IMR-90 (cell line): Measurements from ENCODE around the gene ALG1. TPM values are rescaled to one million over a fixed set of nuclear protein-coding genes. Genes with fewer than 3 reads are reported as not detected.
A peak's percentile ranks its signal among the peaks of the same experiment; 100 is the strongest.

Experiments used
- ATAC-seq: fragments of 200-7000 bp; cut with Tn5 transposase; 2 replicates; pipeline ENCODE4 v1.9.1; 2020; ENCODE audit warnings: low read depth, mild to moderate bottlenecking, moderate library complexity
- Bru-seq: library from RNA; stranded (reverse); fragments of 400-500 nt; gene quantifications from one replicate; lab custom pipeline; 2021; lab: Mats Ljungman, UMichigan
- BruChase-seq, 2 experiments: library from RNA; stranded (reverse); fragments of 400-500 nt; gene quantifications; one replicate each; lab custom pipeline; 2021; lab: Mats Ljungman, UMichigan
- BruUV-seq: library from RNA; stranded (reverse); fragments of 400-500 nt; replicated peaks from 2 replicates; lab custom pipeline; 2021; lab: Mats Ljungman, UMichigan
- CTCF ChIA-PET: fragments of 300-600 bp; formaldehyde crosslinking; extraction: SDS; loops from one replicate; lab custom pipeline; 2021; ENCODE audit warnings: antibody characterized with exemption; lab: Yijun Ruan, JAX
- POLR2A ChIA-PET: fragments of 300-600 bp; sonication (Branson Sonifier 250); formaldehyde crosslinking; loops from one replicate; lab custom pipeline; 2022; ENCODE audit warnings: antibody characterized with exemption; ENCODE audit not compliant: unreplicated experiment; lab: Charles Lee
- DNase-seq: peaks from one replicate; pipeline ENCODE4 v3.0.0; 2013
- H2AFZ ChIP-seq: replicated peaks from 2 replicates; pipeline ENCODE3; 2013; ENCODE audit warnings: low read length, mild to moderate bottlenecking; ENCODE audit not compliant: poor library complexity
- H2AK5ac ChIP-seq: 2 replicates; pipeline ENCODE4 v1.6.1; 2013; ENCODE audit warnings: low read depth, low read length, inconsistent platforms
- H2AK9ac ChIP-seq: replicated peaks from 2 replicates; pipeline ENCODE3; 2013; ENCODE audit warnings: mild to moderate bottlenecking, low read depth, low read length, moderate library complexity; ENCODE audit not compliant: poor library complexity
- H2BK120ac ChIP-seq: 2 replicates; pipeline ENCODE4 v1.6.1; 2013; ENCODE audit warnings: low read depth, low read length, inconsistent platforms
- H2BK15ac ChIP-seq: 3 replicates; pipeline ENCODE4 v1.6.1; 2013; ENCODE audit warnings: low read depth, low read length, inconsistent platforms
- H2BK20ac ChIP-seq: 2 replicates; pipeline ENCODE4 v1.6.1; 2013; ENCODE audit warnings: low read depth, mild to moderate bottlenecking, inconsistent platforms, low read length, moderate library complexity
- H2BK5ac ChIP-seq: 2 replicates; pipeline ENCODE4 v1.6.1; 2013; ENCODE audit warnings: mild to moderate bottlenecking, low read depth, low read length, inconsistent platforms; ENCODE audit not compliant: poor library complexity, severe bottlenecking
- H3K14ac ChIP-seq: replicated peaks from 2 replicates; pipeline ENCODE4 v1.6.1; 2013; ENCODE audit warnings: low read depth, low read length, inconsistent platforms
- H3K18ac ChIP-seq: 2 replicates; pipeline ENCODE4 v1.6.1; 2013; ENCODE audit warnings: low read depth, low read length, control low read depth
- H3K23ac ChIP-seq: 2 replicates; pipeline ENCODE4 v1.6.1; 2013; ENCODE audit warnings: low read depth, low read length, inconsistent platforms
- H3K27ac ChIP-seq: 2 replicates; pipeline ENCODE4 v1.5.1; 2013; ENCODE audit warnings: mild to moderate bottlenecking, control low read depth, low read length; ENCODE audit not compliant: insufficient read depth
- H3K27me3 ChIP-seq: 2 replicates; pipeline ENCODE4 v1.6.1; 2013; ENCODE audit warnings: low read length; ENCODE audit not compliant: control insufficient read depth, insufficient read depth
- H3K36me3 ChIP-seq: 2 replicates; pipeline ENCODE4 v1.6.1; 2013; ENCODE audit warnings: low read length, mixed read lengths; ENCODE audit not compliant: control insufficient read depth, insufficient read depth
- H3K4ac ChIP-seq: 2 replicates; pipeline ENCODE4 v1.6.1; 2013; ENCODE audit warnings: low read depth, low read length, inconsistent platforms
- H3K4me1 ChIP-seq: 2 replicates; pipeline ENCODE4 v1.6.1; 2013; ENCODE audit warnings: low read length, mixed read lengths; ENCODE audit not compliant: control insufficient read depth, insufficient read depth
- H3K4me2 ChIP-seq: 2 replicates; pipeline ENCODE4 v1.6.1; 2013; ENCODE audit warnings: low read depth, mild to moderate bottlenecking, control low read depth, low read length, moderate library complexity
- H3K4me3 ChIP-seq: 2 replicates; pipeline ENCODE4 v1.5.1; 2013; ENCODE audit warnings: low read depth, mild to moderate bottlenecking, control low read depth, low read length, moderate library complexity; ENCODE audit not compliant: insufficient read depth
- H3K56ac ChIP-seq: 2 replicates; pipeline ENCODE4 v1.6.1; 2013; ENCODE audit warnings: low read length, inconsistent platforms; ENCODE audit not compliant: insufficient read depth; ENCODE audit errors: extremely low read depth
- H3K79me1 ChIP-seq, 2 experiments: 2 replicates each; pipeline ENCODE4 v1.6.1; 2013; ENCODE audit warnings: low read length in 2 of 2, inconsistent platforms in 1 of 2, low read depth in 1 of 2
- H3K9ac ChIP-seq: 2 replicates; pipeline ENCODE4 v1.6.1; 2013; ENCODE audit warnings: low read depth, low read length, control low read depth
- H3K9me1 ChIP-seq: 2 replicates; pipeline ENCODE4 v1.6.1; 2013; ENCODE audit warnings: low read length, inconsistent platforms; ENCODE audit not compliant: insufficient read depth
- H3K9me3 ChIP-seq: 2 replicates; pipeline ENCODE4 v1.6.1; 2013; ENCODE audit warnings: low read length; ENCODE audit not compliant: control insufficient read depth, insufficient read depth
- H4K20me1 ChIP-seq: 2 replicates; pipeline ENCODE4 v1.6.1; 2013; ENCODE audit warnings: low read length, inconsistent platforms; ENCODE audit not compliant: insufficient read depth
- H4K5ac ChIP-seq: 2 replicates; pipeline ENCODE4 v1.6.1; 2013; ENCODE audit warnings: mild to moderate bottlenecking, low read depth, low read length, control low read depth
- H4K8ac ChIP-seq, 2 experiments: 2 replicates each; pipeline ENCODE4 v1.6.1; 2013; ENCODE audit warnings: low read depth in 2 of 2, low read length in 2 of 2, control low read depth in 1 of 2, inconsistent platforms in 1 of 2
- H4K91ac ChIP-seq: 2 replicates; pipeline ENCODE4 v1.6.1; 2013; ENCODE audit warnings: low read depth, low read length, inconsistent platforms; ENCODE audit not compliant: insufficient read depth
- CEBPB ChIP-seq: IDR thresholded peaks from 2 replicates; pipeline ENCODE4 v1.6.1; 2012; ENCODE audit warnings: low read depth, low read length, improper control_type of control experiment
- CHD1 ChIP-seq: IDR thresholded peaks from 2 replicates; pipeline ENCODE4 v1.6.1; 2012; ENCODE audit warnings: low read depth, low read length, improper control_type of control experiment
- FOS ChIP-seq: fragments of 150-350 bp; IDR thresholded peaks from 2 replicates; pipeline ENCODE4 v1.6.1; 2016; ENCODE audit warnings: low read depth, low read length
- MAFK ChIP-seq: IDR thresholded peaks from 2 replicates; pipeline ENCODE4 v1.6.1; 2012; ENCODE audit warnings: low read depth, low read length, improper control_type of control experiment
- MAZ ChIP-seq: IDR thresholded peaks from 2 replicates; pipeline ENCODE4 v1.6.1; 2012; ENCODE audit warnings: low read depth, mild to moderate bottlenecking, low read length, improper control_type of control experiment, moderate library complexity, borderline replicate concordance
- RCOR1 ChIP-seq: IDR thresholded peaks from 2 replicates; pipeline ENCODE4 v1.6.1; 2012; ENCODE audit warnings: mild to moderate bottlenecking, low read length, improper control_type of control experiment; ENCODE audit not compliant: insufficient replicate concordance
- WGBS, 2 experiments: methylation state at CpG; one replicate each; pipeline versions ENCODE4 v1.1.5 to v1.1.7; 2013; ENCODE audit warnings: missing lambda C conversion rate in 2 of 2; ENCODE audit not compliant: insufficient read length in 1 of 2; ENCODE audit errors: extremely low coverage in 2 of 2; 5-methylcytosine and 5-hydroxymethylcytosine counted together
- dilution Hi-C: fragments of 300-500 bp; cut with HindIII; formaldehyde crosslinking; loops from one replicate; pipeline ENCODE4 v1.14.3; 2018; ENCODE audit warnings: low sequenced_read_pairs; ENCODE audit not compliant: unreplicated experiment
- in situ Hi-C: fragments of 300-500 bp; cut with MboI; formaldehyde crosslinking; loops from 3 replicates; pipeline ENCODE4 v1.14.3; 2019; ENCODE audit warnings: low sequenced_read_pairs, inconsistent platforms, mixed read lengths
- intact Hi-C: fragments of 100-400 bp; cut with micrococcal nuclease; formaldehyde crosslinking; loops from 2 replicates; pipeline ENCODE4 v1.10.0; 2022
- long read RNA-seq: library from polyadenylated mRNA; unstranded; transcript quantifications from one replicate; pipeline ENCODE4 v2.0.0, GENCODE V29; 2021; ENCODE audit not compliant: unreplicated experiment
- polyA plus RNA-seq, 3 experiments: library from polyadenylated mRNA; depleted of rRNA; stranded (reverse); fragments of >200 nt; gene quantifications; 2 replicates each; pipeline ENCODE4 v1.2.3, GENCODE V29; 2012; ENCODE audit warnings: low replicate concordance in 1 of 3
- total RNA-seq: library from RNA; depleted of rRNA; stranded (reverse); fragments of >200 nt; gene quantifications from 2 replicates; pipeline ENCODE4 v1.2.3, GENCODE V29; 2012; rRNA removed
- TF ChIP-seq, protein P1 (sequence below): conservative IDR thresholded peaks from 2 replicates; pipeline ENCODE4 v1.5.1; 2012; ENCODE audit warnings: mild to moderate bottlenecking, low read depth, low read length, improper control_type of control experiment
- TF ChIP-seq, protein P2 (sequence below): fragments of 150-350 bp; IDR thresholded peaks from 2 replicates; pipeline ENCODE4 v1.6.1; 2016; ENCODE audit warnings: low read depth, mild to moderate bottlenecking, low read length, moderate library complexity, borderline replicate concordance
- TF ChIP-seq, protein P3 (sequence below): fragments of 150-350 bp; IDR thresholded peaks from 2 replicates; pipeline ENCODE4 v1.6.1; 2017; ENCODE audit warnings: mild to moderate bottlenecking, antibody characterized with exemption, low read length, low read depth

ALG1 gene, protein sequence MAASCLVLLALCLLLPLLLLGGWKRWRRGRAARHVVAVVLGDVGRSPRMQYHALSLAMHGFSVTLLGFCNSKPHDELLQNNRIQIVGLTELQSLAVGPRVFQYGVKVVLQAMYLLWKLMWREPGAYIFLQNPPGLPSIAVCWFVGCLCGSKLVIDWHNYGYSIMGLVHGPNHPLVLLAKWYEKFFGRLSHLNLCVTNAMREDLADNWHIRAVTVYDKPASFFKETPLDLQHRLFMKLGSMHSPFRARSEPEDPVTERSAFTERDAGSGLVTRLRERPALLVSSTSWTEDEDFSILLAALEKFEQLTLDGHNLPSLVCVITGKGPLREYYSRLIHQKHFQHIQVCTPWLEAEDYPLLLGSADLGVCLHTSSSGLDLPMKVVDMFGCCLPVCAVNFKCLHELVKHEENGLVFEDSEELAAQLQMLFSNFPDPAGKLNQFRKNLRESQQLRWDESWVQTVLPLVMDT
- total RNA-seq (34.7 and 41.0 TPM in 2 replicates), polyA plus RNA-seq (2012; rRNA removed) (30.4 and 30.9 TPM in 2 replicates), Bru-seq, nascent RNA (percentile 44 among the genes with signal in this experiment), BruChase-seq, experiment 1, labeled RNA remaining after a 6-hour chase (percentile 57 among the genes with signal in this experiment), BruChase-seq, experiment 2, labeled RNA remaining after a 2-hour chase (percentile 46 among the genes with signal in this experiment)
- 40.0 and 51.7 TPM in 2 replicates for polyA plus RNA-seq (2012; cell fraction: cytosol; rRNA removed)
- 17.7 and 27.7 TPM in 2 replicates for polyA plus RNA-seq (2012; cell fraction: nucleus; rRNA removed; ENCODE audit: low replicate concordance)
- long read RNA-seq, transcript ALG1-201 (13 exons, 2,132 nt) = major isoform, 44 of 64 reads
- long read RNA-seq, partial matches to known transcripts = 5 of 64 reads
- long read RNA-seq, other reads (novel, unspliced or antisense) = 15 of 64 reads

DNA sequence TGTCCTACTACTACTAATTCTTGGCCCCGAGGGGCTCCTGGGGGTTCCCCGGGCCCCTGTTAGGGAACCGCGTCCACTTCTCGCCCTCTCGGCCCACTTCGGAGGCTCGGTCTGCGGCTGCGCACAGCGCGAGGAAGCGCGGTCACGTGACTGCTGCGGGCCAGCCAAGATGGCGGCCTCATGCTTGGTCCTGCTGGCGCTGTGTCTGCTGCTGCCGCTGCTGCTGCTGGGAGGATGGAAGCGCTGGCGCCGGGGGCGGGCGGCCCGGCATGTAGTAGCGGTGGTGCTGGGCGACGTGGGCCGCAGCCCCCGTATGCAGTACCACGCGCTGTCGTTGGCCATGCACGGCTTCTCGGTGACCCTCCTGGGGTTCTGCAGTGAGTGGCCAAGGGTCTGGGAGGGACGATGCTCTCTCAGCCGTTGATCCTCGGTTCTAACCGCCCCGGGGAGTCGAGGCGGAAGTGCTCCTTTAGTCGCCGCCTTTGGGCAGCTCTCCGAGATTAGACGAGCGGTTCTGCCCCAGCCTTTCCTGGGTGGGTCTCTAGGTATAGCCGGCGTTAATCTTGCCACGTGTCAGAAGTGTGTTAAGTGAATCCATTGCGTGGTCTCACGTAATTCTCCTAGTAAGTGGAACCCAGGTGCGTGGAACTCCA lies at the start of gene ALG1:
TSS of gene ALG1 (plus strand) at position 163 of the 653 bp plus-strand sequence. CDS start at position 170, 7 bp downstream.
- POLR2A ChIA-PET = no interaction called here
- TF ChIP-seq, protein P1, sequence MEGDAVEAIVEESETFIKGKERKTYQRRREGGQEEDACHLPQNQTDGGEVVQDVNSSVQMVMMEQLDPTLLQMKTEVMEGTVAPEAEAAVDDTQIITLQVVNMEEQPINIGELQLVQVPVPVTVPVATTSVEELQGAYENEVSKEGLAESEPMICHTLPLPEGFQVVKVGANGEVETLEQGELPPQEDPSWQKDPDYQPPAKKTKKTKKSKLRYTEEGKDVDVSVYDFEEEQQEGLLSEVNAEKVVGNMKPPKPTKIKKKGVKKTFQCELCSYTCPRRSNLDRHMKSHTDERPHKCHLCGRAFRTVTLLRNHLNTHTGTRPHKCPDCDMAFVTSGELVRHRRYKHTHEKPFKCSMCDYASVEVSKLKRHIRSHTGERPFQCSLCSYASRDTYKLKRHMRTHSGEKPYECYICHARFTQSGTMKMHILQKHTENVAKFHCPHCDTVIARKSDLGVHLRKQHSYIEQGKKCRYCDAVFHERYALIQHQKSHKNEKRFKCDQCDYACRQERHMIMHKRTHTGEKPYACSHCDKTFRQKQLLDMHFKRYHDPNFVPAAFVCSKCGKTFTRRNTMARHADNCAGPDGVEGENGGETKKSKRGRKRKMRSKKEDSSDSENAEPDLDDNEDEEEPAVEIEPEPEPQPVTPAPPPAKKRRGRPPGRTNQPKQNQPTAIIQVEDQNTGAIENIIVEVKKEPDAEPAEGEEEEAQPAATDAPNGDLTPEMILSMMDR = no peak
- TF ChIP-seq CEBPB = no peak
- no peak for TF ChIP-seq FOS
- no peak for TF ChIP-seq CHD1
- TF ChIP-seq MAFK = no peak
- TF ChIP-seq RCOR1 = no peak
- TF ChIP-seq MAZ = no peak
- TF ChIP-seq, protein P2, sequence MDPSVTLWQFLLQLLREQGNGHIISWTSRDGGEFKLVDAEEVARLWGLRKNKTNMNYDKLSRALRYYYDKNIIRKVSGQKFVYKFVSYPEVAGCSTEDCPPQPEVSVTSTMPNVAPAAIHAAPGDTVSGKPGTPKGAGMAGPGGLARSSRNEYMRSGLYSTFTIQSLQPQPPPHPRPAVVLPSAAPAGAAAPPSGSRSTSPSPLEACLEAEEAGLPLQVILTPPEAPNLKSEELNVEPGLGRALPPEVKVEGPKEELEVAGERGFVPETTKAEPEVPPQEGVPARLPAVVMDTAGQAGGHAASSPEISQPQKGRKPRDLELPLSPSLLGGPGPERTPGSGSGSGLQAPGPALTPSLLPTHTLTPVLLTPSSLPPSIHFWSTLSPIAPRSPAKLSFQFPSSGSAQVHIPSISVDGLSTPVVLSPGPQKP = no peak
- TF ChIP-seq, protein P3, sequence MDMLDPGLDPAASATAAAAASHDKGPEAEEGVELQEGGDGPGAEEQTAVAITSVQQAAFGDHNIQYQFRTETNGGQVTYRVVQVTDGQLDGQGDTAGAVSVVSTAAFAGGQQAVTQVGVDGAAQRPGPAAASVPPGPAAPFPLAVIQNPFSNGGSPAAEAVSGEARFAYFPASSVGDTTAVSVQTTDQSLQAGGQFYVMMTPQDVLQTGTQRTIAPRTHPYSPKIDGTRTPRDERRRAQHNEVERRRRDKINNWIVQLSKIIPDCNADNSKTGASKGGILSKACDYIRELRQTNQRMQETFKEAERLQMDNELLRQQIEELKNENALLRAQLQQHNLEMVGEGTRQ = peak; percentile 96

More for the DNA sequence above, at the start of gene ALG1:
- H4K91ac ChIP-seq = peak within 1 kb of the TSS; percentile 64
- peak within 1 kb of the TSS; percentile 73 for H2BK5ac ChIP-seq
- H4K20me1 ChIP-seq = no peaks in the 10 kb centered on the region
- H3K4me2 ChIP-seq = peak within 1 kb of the TSS; percentile 91
- CTCF ChIA-PET = interaction anchor here (0.6 to 1.4 kb wide), 2 partner anchors 13 to 18 kb away, joined by 3 read pairs; no protein-coding TSS in a partner anchor
- H3K4me3 ChIP-seq = peak within 1 kb of the TSS; percentile 79
- no peak within 1 kb of the TSS; the same call in 1 of the 2 replicates for H3K18ac ChIP-seq
- H3K14ac ChIP-seq = peak within 1 kb of the TSS; percentile 82
- H4K8ac ChIP-seq = peak within 1 kb of the TSS; percentile 98 to 99
- H3K9me3 ChIP-seq = no peaks in the 10 kb centered on the region
- peak within 1 kb of the TSS; percentile 99 for H4K5ac ChIP-seq
- peak within 1 kb of the TSS; percentile 71 for H3K23ac ChIP-seq
- peak; percentile 94 for ATAC-seq
- H2BK15ac ChIP-seq = no peak within 1 kb of the TSS
- H2AK5ac ChIP-seq = peak within 1 kb of the TSS; percentile 82
- BruUV-seq = no TSS peak
- peaks cover 4 to 38% of the 10 kb centered on the region in 2 experiments; a peak in 3 of 4 replicates for H3K79me1 ChIP-seq
- H3K27me3 ChIP-seq = peaks cover 2% of the 10 kb centered on the region; the same call in 1 of the 2 replicates
- H3K56ac ChIP-seq = peak within 1 kb of the TSS; percentile 79
- H3K9ac ChIP-seq = peak within 1 kb of the TSS; percentile 74
- H3K9me1 ChIP-seq = peaks cover 9% of the 10 kb centered on the region
- peak within 1 kb of the TSS; percentile 80 for H2AK9ac ChIP-seq
- H3K4me1 ChIP-seq = peaks cover 3% of the 10 kb centered on the region; the same call in 1 of the 2 replicates
- peak within 1 kb of the TSS; percentile 84 for H3K4ac ChIP-seq
- in situ Hi-C loops (no loop called here), intact Hi-C loops (no loop called here), dilution Hi-C loops (no loop called here)
- 0% methylated on average over 13 of the region's 53 CpGs; no CpG with 5 or more reads in 1 of the 2 experiments for WGBS, 2 experiments
- peak within 1 kb of the TSS; percentile 99 for H2AFZ ChIP-seq
- DNase-seq = peak; percentile 82
- H3K36me3 ChIP-seq = peaks cover 14% of the 10 kb centered on the region
- H2BK120ac ChIP-seq = peak within 1 kb of the TSS; percentile 44
- H3K27ac ChIP-seq = peak within 1 kb of the TSS; percentile 79
- H2BK20ac ChIP-seq = no peak within 1 kb of the TSS
